Measurements from ENCODE around the gene FHIT. TPM values are rescaled to one million over a fixed set of nuclear protein-coding genes. Genes with fewer than 3 reads are reported as not detected.

FHIT gene
- total and polyA plus RNA-seq, 2 of the 4 experiments (the other 2 are of a cell fraction), result 0.07 TPM; not detected in 1

DNA sequence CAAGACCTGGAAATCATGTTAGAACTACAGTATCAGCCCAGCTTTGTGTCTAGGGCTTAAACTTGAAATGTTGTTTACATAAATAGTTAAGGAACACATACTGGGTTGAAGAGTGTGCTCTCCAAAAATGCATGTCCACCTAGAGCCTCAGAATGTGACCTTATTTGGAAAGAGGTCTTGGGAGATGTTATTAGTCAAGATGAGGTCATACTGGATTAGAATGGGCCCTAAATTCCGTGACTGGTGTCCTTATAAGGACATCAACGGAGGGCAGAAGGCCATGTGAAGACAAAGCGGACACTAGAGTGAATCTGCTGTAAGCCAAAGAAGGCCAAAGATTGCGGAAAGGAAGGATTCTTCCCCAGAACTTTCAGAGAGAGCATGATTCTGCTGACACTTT, 1442.2 kb downstream of the FHIT start:
- in situ Hi-C loops (cut with MboI; ENCODE audit: low sequenced_read_pairs), result loop anchor here (25.0 kb wide), 2 partner anchors 822 to 1172 kb away; no protein-coding TSS in a partner anchor
- peak; percentile 58 for ATAC-seq (ENCODE audit: low read depth)
- DNase-seq, result peak; percentile 70

More for the DNA sequence above, 1442.2 kb downstream of the FHIT start:
- H3K23ac ChIP-seq (ENCODE audit: low read depth, low read length), result peak overlapping the region; percentile 99
- H3K4me1 ChIP-seq (ENCODE audit: control insufficient read depth, insufficient read depth, low read length), result peaks cover 10% of the 10 kb centered on the region
- H3K9me3 ChIP-seq (ENCODE audit: control insufficient read depth, insufficient read depth, low read length), result no peaks in the 10 kb centered on the region
- H2AFZ ChIP-seq (replicated peaks; ENCODE audit: low read length, poor library complexity), result peak overlapping the region; percentile 61
- H4K20me1 ChIP-seq (ENCODE audit: insufficient read depth, low read length), result no peaks in the 10 kb centered on the region
- peak overlapping the region; percentile 59 for H3K27ac ChIP-seq (ENCODE audit: insufficient read depth, low read length)
- H2BK5ac ChIP-seq (ENCODE audit: low read depth, low read length, poor library complexity, severe bottlenecking), result peak overlapping the region; percentile 93
- H2BK20ac ChIP-seq (ENCODE audit: low read depth, low read length), result peak overlapping the region; percentile 100
- H3K4me2 ChIP-seq (ENCODE audit: low read depth, low read length), result no peak overlapping the region
- dilution Hi-C loops (cut with HindIII; ENCODE audit: low sequenced_read_pairs, unreplicated experiment), result no loop called here
- CTCF ChIA-PET, result interaction anchor here (0.6 to 1.4 kb wide), 6 partner anchors 9 to 545 kb away, joined by 3 to 4 read pairs (median 3); no protein-coding TSS in a partner anchor
- H3K9me1 ChIP-seq (ENCODE audit: insufficient read depth, low read length), result peaks cover 11% of the 10 kb centered on the region
- H3K4me3 ChIP-seq (ENCODE audit: insufficient read depth, low read depth, low read length), result no peak overlapping the region
- H3K27me3 ChIP-seq (ENCODE audit: control insufficient read depth, insufficient read depth, low read length), result no peaks in the 10 kb centered on the region
- H4K8ac ChIP-seq (ENCODE audit: low read depth in 2 of 2, low read length in 2 of 2), result peak overlapping the region; percentile 88 to 95
- no TSS peak for BruUV-seq (replicated peaks)
- peak overlapping the region; percentile 74 for H3K56ac ChIP-seq (ENCODE audit: extremely low read depth, insufficient read depth, low read length)
- H3K14ac ChIP-seq (replicated peaks; ENCODE audit: low read depth, low read length), result peak overlapping the region; percentile 98
- peak overlapping the region; percentile 99 for H4K91ac ChIP-seq (ENCODE audit: insufficient read depth, low read depth, low read length)
- intact Hi-C loops (cut with micrococcal nuclease), result loop anchor here (1.0 kb wide), 2 partner anchors 234 to 597 kb away; no protein-coding TSS in a partner anchor
- peak overlapping the region; percentile 73 for H2AK5ac ChIP-seq (ENCODE audit: low read depth, low read length)
- POLR2A ChIA-PET (ENCODE audit: unreplicated experiment), result no interaction called here
- no peaks in the 10 kb centered on the region for H3K36me3 ChIP-seq (ENCODE audit: control insufficient read depth, insufficient read depth, low read length)
- WGBS, 2 experiments (ENCODE audit: extremely low coverage in 2 of 2, insufficient read length in 1 of 2), result 100% methylated on average over 1 of the region's 4 CpGs; no CpG with 5 or more reads in 1 of the 2 experiments
- peak overlapping the region; percentile 18 for H2AK9ac ChIP-seq (replicated peaks; ENCODE audit: low read depth, low read length, poor library complexity)
- H3K9ac ChIP-seq (ENCODE audit: low read depth, low read length), result no peak overlapping the region
- H3K79me1 ChIP-seq (ENCODE audit: low read depth in 1 of 2, low read length in 2 of 2), result no peaks in the 10 kb centered on the region
- H2BK120ac ChIP-seq (ENCODE audit: low read depth, low read length), result peak overlapping the region; percentile 100
- peak overlapping the region; percentile 99 for H3K4ac ChIP-seq (ENCODE audit: low read depth, low read length)
- H2BK15ac ChIP-seq (ENCODE audit: low read depth, low read length), result peak overlapping the region; percentile 90; the same call in 2 of the 3 replicates
- peak overlapping the region; percentile 97 for H4K5ac ChIP-seq (ENCODE audit: low read depth, low read length)
- peak overlapping the region; percentile 83 for H3K18ac ChIP-seq (ENCODE audit: low read depth, low read length)
- TF ChIP-seq POLR2A (IDR thresholded peaks at IDR 0.05; ENCODE audit: low read depth, low read length), result no peak
- TF ChIP-seq MAFK (IDR thresholded peaks at IDR 0.05; ENCODE audit: low read depth, low read length), result no peak; the same call in none of the 2 replicates
- no peak for TF ChIP-seq FOS (IDR thresholded peaks at IDR 0.05; ENCODE audit: low read depth, low read length)
- TF ChIP-seq USF2 (IDR thresholded peaks at IDR 0.05; ENCODE audit: low read depth, low read length), result no peak
- TF ChIP-seq RCOR1 (IDR thresholded peaks at IDR 0.05; ENCODE audit: insufficient replicate concordance, low read length), result no peak
- no peak for TF ChIP-seq CHD1 (IDR thresholded peaks at IDR 0.05; ENCODE audit: low read depth, low read length)
- TF ChIP-seq MXI1 (IDR thresholded peaks at IDR 0.05; ENCODE audit: borderline replicate concordance, low read depth, low read length), result no peak
- TF ChIP-seq CEBPB (IDR thresholded peaks at IDR 0.05; ENCODE audit: low read depth, low read length), result no peak
- no peak for TF ChIP-seq RAD21 (IDR thresholded peaks at IDR 0.05; ENCODE audit: low read length)
- TF ChIP-seq MAZ (IDR thresholded peaks at IDR 0.05; ENCODE audit: borderline replicate concordance, low read depth, low read length), result no peak
- TF ChIP-seq NFE2L2 (IDR thresholded peaks at IDR 0.05; ENCODE audit: low read depth, low read length), result no peak
- no peak for TF ChIP-seq RFX5 (IDR thresholded peaks at IDR 0.05; ENCODE audit: low read depth, low read length)
- TF ChIP-seq SMC3 (IDR thresholded peaks at IDR 0.05; ENCODE audit: low read depth, low read length), result no peak
- TF ChIP-seq BHLHE40 (IDR thresholded peaks at IDR 0.05; ENCODE audit: low read depth, low read length), result no peak
- TF ChIP-seq, protein P1, sequence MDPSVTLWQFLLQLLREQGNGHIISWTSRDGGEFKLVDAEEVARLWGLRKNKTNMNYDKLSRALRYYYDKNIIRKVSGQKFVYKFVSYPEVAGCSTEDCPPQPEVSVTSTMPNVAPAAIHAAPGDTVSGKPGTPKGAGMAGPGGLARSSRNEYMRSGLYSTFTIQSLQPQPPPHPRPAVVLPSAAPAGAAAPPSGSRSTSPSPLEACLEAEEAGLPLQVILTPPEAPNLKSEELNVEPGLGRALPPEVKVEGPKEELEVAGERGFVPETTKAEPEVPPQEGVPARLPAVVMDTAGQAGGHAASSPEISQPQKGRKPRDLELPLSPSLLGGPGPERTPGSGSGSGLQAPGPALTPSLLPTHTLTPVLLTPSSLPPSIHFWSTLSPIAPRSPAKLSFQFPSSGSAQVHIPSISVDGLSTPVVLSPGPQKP (IDR thresholded peaks at IDR 0.05; ENCODE audit: borderline replicate concordance, low read depth, low read length), result no peak
- TF ChIP-seq, protein P2, sequence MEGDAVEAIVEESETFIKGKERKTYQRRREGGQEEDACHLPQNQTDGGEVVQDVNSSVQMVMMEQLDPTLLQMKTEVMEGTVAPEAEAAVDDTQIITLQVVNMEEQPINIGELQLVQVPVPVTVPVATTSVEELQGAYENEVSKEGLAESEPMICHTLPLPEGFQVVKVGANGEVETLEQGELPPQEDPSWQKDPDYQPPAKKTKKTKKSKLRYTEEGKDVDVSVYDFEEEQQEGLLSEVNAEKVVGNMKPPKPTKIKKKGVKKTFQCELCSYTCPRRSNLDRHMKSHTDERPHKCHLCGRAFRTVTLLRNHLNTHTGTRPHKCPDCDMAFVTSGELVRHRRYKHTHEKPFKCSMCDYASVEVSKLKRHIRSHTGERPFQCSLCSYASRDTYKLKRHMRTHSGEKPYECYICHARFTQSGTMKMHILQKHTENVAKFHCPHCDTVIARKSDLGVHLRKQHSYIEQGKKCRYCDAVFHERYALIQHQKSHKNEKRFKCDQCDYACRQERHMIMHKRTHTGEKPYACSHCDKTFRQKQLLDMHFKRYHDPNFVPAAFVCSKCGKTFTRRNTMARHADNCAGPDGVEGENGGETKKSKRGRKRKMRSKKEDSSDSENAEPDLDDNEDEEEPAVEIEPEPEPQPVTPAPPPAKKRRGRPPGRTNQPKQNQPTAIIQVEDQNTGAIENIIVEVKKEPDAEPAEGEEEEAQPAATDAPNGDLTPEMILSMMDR (conservative IDR thresholded peaks at IDR 0.05; ENCODE audit: low read depth, low read length), result no peak
